Fibroblast of lung (primary cell): ENCODE results near the gene EME1.

Experiments
- CTCF ChIP-seq, 2 donors: IDR thresholded peaks in 1 of 2; conservative IDR thresholded peaks in 1 of 2; 1 replicate in 1 of 2; 2 replicates in 1 of 2; pipeline ENCODE4 v1.5.1; 2011 to 2012; ENCODE audit warnings: low read length in 2 of 2, control low read depth in 1 of 2, inconsistent platforms in 1 of 2, low read depth in 1 of 2, mild to moderate bottlenecking in 1 of 2
- EZH2 ChIP-seq: IDR thresholded peaks from 2 replicates; pipeline ENCODE4 v1.5.1; 2012; ENCODE audit warnings: low read length, control low read depth, mild to moderate bottlenecking; ENCODE audit errors: missing control alignments

DNA sequence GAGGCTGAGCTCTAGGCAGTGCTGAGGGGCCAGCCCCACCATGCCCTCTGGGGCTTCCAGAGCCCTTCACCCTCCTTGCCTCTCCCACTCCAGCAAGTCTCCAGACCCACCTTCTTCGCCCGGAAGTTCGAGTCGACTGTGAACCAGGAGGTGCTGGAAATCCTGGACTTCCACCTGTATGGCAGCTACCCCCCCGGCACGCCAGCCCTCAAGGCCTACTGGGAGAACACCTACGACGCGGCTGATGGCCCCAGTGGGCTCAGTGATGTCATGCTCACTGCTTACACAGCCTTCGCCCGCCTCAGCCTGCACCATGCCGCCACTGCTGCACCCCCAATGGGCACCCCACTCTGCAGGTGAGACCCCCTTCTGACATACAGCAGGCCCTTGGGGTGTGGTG lies 16.6 kb upstream of the EME1 start:
- TF ChIP-seq EZH2 (no peak), CTCF (conservative IDR thresholded peaks at IDR 0.05 in 1 of 2, IDR thresholded peaks at IDR 0.05 in 1 of 2; ENCODE audit: low read depth in 1 of 2, low read length in 2 of 2) (no peak)
